Thyroid gland (tissue), 4 donors: ENCODE measurements around the gene CMPK1. TPM values are rescaled to one million over a fixed set of nuclear protein-coding genes. Genes with fewer than 3 reads are reported as not detected.

ENCODE experiments used
- DNase-seq, 2 donors: peaks; one replicate each; pipeline ENCODE4 v3.0.0-alpha.2; 2019
- H3K27ac ChIP-seq, 3 donors: fragments of 200-600 bp; sonication (generic); 1 replicate in 2 of 3; 2 replicates in 1 of 3; pipeline ENCODE4 v1.5.1; 2016 to 2019; ENCODE audit warnings: mild to moderate bottlenecking in 1 of 3, moderate library complexity in 1 of 3
- H3K27me3 ChIP-seq: fragments of 200-600 bp; sonication (generic); one replicate; pipeline ENCODE4 v1.5.1; 2019
- H3K36me3 ChIP-seq, 2 donors: fragments of 200-600 bp; sonication (generic); one replicate each; pipeline ENCODE4 v1.5.1; 2016 to 2019
- H3K4me1 ChIP-seq, 2 donors: fragments of 200-600 bp; sonication (generic); one replicate each; pipeline ENCODE4 v1.5.1; 2017 to 2019
- H3K4me3 ChIP-seq, 3 donors: fragments of 200-600 bp; sonication (generic); replicated peaks in 1 of 3; 1 replicate in 2 of 3; 2 replicates in 1 of 3; pipeline ENCODE4 v1.5.1; 2016; ENCODE audit warnings: mild to moderate bottlenecking in 1 of 3
- H3K9me3 ChIP-seq: fragments of 200-600 bp; sonication (generic); one replicate; pipeline ENCODE4 v1.5.1; 2017
- CTCF ChIP-seq, 6 experiments: fragments of 200-600 bp in 3 of 6; fragments of 450-650 bp in 3 of 6; sonication (generic) in 3 of 6; IDR thresholded peaks; one replicate each; pipeline ENCODE4 v1.5.1; 2016 to 2019; ENCODE audit warnings: antibody characterized with exemption in 6 of 6, mild to moderate bottlenecking in 2 of 6, inconsistent platforms in 1 of 6, moderate library complexity in 1 of 6
- POLR2A ChIP-seq, 2 donors: fragments of 450-650 bp; IDR thresholded peaks; one replicate each; pipeline ENCODE4 v1.6.1; 2017; ENCODE audit warnings: antibody characterized with exemption in 2 of 2, mild to moderate bottlenecking in 2 of 2, moderate library complexity in 1 of 2
- WGBS, 2 donors: methylation state at CpG; one replicate each; pipeline ENCODE4 v1.1.5; 2017; 5-methylcytosine and 5-hydroxymethylcytosine counted together
- intact Hi-C: fragments of 100-400 bp; cut with DNase I; formaldehyde crosslinking; loops from one replicate; pipeline ENCODE4 v1.15.1; 2023
- total RNA-seq, 4 donors: library from RNA; depleted of rRNA; stranded (reverse); fragments of >200 nt; gene quantifications; one replicate each; pipeline ENCODE4 v1.2.3, GENCODE V29; 2016

CMPK1 gene
- total RNA-seq, 4 donors from 2014 or later: 122 to 147 (median 134) TPM

GRCh38 chr1:47415728-47416318, 82.2 kb downstream of the CMPK1 start, which contains the start of gene FOXE3:
Gene FOXE3 (plus strand): TSS chr1:47416285. CDS start chr1:47416316, 31 bp downstream.
- no peak within 1 kb of the TSS for H3K4me3 ChIP-seq
- peaks cover 3% of the 10 kb centered on the region for H3K27me3 ChIP-seq
- H3K27ac ChIP-seq: no peak within 1 kb of the TSS
- no peak for TF ChIP-seq POLR2A (IDR thresholded peaks at IDR 0.05)
- TF ChIP-seq CTCF (IDR thresholded peaks at IDR 0.05): no peak
- intact Hi-C loops: no loop called here
- H3K36me3 ChIP-seq: no peaks in the 10 kb centered on the region
- 16 to 33% methylated on average over 9 to 21 of the region's 21 CpGs for WGBS, 2 donors
- H3K9me3 ChIP-seq: no peaks in the 10 kb centered on the region
- DNase-seq: no peak
- H3K4me1 ChIP-seq: no peaks in the 10 kb centered on the region

GRCh38 chr1:47416319-47417169, 83.0 kb downstream of the CMPK1 start:
- intact Hi-C loops: no loop called here
- H3K36me3 ChIP-seq: no peaks in the 10 kb centered on the region
- no peaks in the 10 kb centered on the region for H3K9me3 ChIP-seq
- H3K27me3 ChIP-seq: peaks cover 3% of the 10 kb centered on the region
- no peak overlapping the region for H3K4me3 ChIP-seq
- no peak for TF ChIP-seq CTCF (IDR thresholded peaks at IDR 0.05)
- no peak for TF ChIP-seq POLR2A (IDR thresholded peaks at IDR 0.05)
- H3K4me1 ChIP-seq: no peaks in the 10 kb centered on the region
- no peak for DNase-seq
- WGBS, 2 donors: no CpG with 5 or more reads among the region's 134 CpGs
- H3K27ac ChIP-seq: no peak overlapping the region

- WGBS, 2 donors: 37% methylated on average over 22 to 26 of the region's 39 CpGs
- H3K27ac ChIP-seq: no peak overlapping the region
- no peaks in the 10 kb centered on the region for H3K36me3 ChIP-seq
- TF ChIP-seq CTCF (IDR thresholded peaks at IDR 0.05): no peak
- no peak for TF ChIP-seq POLR2A (IDR thresholded peaks at IDR 0.05)
- peaks cover 3% of the 10 kb centered on the region for H3K27me3 ChIP-seq
- H3K4me3 ChIP-seq: no peak overlapping the region
- H3K9me3 ChIP-seq: no peaks in the 10 kb centered on the region
- H3K4me1 ChIP-seq: no peaks in the 10 kb centered on the region
- intact Hi-C loops: no loop called here
- DNase-seq: no peak
These were observed 83.8 kb downstream of the CMPK1 start for GRCh38 chr1:47417170-47418044.

- H3K27me3 ChIP-seq: peaks cover 3% of the 10 kb centered on the region
- intact Hi-C loops: no loop called here
- 83 to 89% methylated on average over 2 of the region's 2 CpGs for WGBS, 2 donors
These were observed 84.5 kb downstream of the CMPK1 start for GRCh38 chr1:47418122-47418521.

More at GRCh38 chr1:47418122-47418521, 84.5 kb downstream of the CMPK1 start:
- TF ChIP-seq CTCF (IDR thresholded peaks at IDR 0.05): no peak
- no peak for TF ChIP-seq POLR2A (IDR thresholded peaks at IDR 0.05)
- Histone ChIP-seq H3K4me1 (no peaks in the 10 kb centered on the region), H3K36me3 (no peaks in the 10 kb centered on the region), H3K9me3 (no peaks in the 10 kb centered on the region), H3K27ac (no peak overlapping the region), H3K4me3 (no peak overlapping the region)
- DNase-seq: no peak
